Progenitor cell of endocrine pancreas (in vitro differentiated cells): ENCODE measurements around the gene PEX14. TPM values are rescaled to one million over a fixed set of nuclear protein-coding genes. Genes with fewer than 3 reads are reported as not detected.

ENCODE experiments used
- DNase-seq: peaks from one replicate; pipeline ENCODE4 v3.0.0; 2021; ENCODE audit warnings: low spot score; ENCODE audit not compliant: unreplicated experiment
- H3K27ac Mint-ChIP-seq: 2 replicates; pipeline ENCODE4 v1.8.0; 2021; ENCODE audit warnings: mild to moderate bottlenecking, moderate library complexity, mixed read lengths
- H3K27me3 Mint-ChIP-seq: 2 replicates; pipeline ENCODE4 v1.8.0; 2021; ENCODE audit warnings: mixed read lengths
- H3K36me3 Mint-ChIP-seq: 2 replicates; pipeline ENCODE4 v1.8.0; 2022; ENCODE audit warnings: mixed read lengths; ENCODE audit not compliant: insufficient read depth
- H3K4me1 Mint-ChIP-seq: 2 replicates; pipeline ENCODE4 v1.8.0; 2021; ENCODE audit warnings: low read depth, mixed read lengths
- H3K4me3 Mint-ChIP-seq: 2 replicates; pipeline ENCODE4 v1.8.0; 2021; ENCODE audit warnings: low read depth, mild to moderate bottlenecking, moderate library complexity, mixed read lengths
- H3K9me3 Mint-ChIP-seq: 2 replicates; pipeline ENCODE4 v1.8.0; 2021; ENCODE audit warnings: low read depth, mixed read lengths
- total RNA-seq: library from RNA; stranded (reverse); gene quantifications from 2 replicates; pipeline ENCODE4 v1.2.1, GENCODE V29; 2021
- TF ChIP-seq, protein P1 (sequence below): fragments of 200-600 bp; sonication (generic); IDR thresholded peaks from one replicate; pipeline ENCODE4 v1.5.0; 2021; ENCODE audit warnings: antibody characterized with exemption, mild to moderate bottlenecking; ENCODE audit not compliant: unreplicated experiment

PEX14 gene
- total RNA-seq, 1 donor from 2014 or later, result 27.8 TPM

- Mint-ChIP-seq H3K9me3 (no peaks in the 10 kb centered on the region), H3K27me3 (no peaks in the 10 kb centered on the region), H3K36me3 (no peaks in the 10 kb centered on the region), H3K27ac (no peak overlapping the region), H3K4me1 (peaks cover 24% of the 10 kb centered on the region), H3K4me3 (no peak overlapping the region)
- TF ChIP-seq, protein P1, sequence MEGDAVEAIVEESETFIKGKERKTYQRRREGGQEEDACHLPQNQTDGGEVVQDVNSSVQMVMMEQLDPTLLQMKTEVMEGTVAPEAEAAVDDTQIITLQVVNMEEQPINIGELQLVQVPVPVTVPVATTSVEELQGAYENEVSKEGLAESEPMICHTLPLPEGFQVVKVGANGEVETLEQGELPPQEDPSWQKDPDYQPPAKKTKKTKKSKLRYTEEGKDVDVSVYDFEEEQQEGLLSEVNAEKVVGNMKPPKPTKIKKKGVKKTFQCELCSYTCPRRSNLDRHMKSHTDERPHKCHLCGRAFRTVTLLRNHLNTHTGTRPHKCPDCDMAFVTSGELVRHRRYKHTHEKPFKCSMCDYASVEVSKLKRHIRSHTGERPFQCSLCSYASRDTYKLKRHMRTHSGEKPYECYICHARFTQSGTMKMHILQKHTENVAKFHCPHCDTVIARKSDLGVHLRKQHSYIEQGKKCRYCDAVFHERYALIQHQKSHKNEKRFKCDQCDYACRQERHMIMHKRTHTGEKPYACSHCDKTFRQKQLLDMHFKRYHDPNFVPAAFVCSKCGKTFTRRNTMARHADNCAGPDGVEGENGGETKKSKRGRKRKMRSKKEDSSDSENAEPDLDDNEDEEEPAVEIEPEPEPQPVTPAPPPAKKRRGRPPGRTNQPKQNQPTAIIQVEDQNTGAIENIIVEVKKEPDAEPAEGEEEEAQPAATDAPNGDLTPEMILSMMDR, result peak; percentile 90
- DNase-seq, result peak; percentile 30
Measured at GRCh38 chr1:10507111-10507879, 32.5 kb downstream of the PEX14 start.

GRCh38 chr1:10508511-10508951 is 33.8 kb downstream of the PEX14 start:
- H3K9me3 Mint-ChIP-seq, result no peaks in the 10 kb centered on the region
- DNase-seq, result no peak
- H3K4me3 Mint-ChIP-seq, result no peak overlapping the region
- TF ChIP-seq, protein P1, result no peak
- H3K36me3 Mint-ChIP-seq, result no peaks in the 10 kb centered on the region
- no peaks in the 10 kb centered on the region for H3K27me3 Mint-ChIP-seq
- peak overlapping the region; percentile 39 for H3K27ac Mint-ChIP-seq
- peaks cover 27% of the 10 kb centered on the region for H3K4me1 Mint-ChIP-seq

GRCh38 chr1:10509809-10510509 is 35.2 kb downstream of the PEX14 start:
- Mint-ChIP-seq H3K4me1 (peaks cover 27% of the 10 kb centered on the region), H3K9me3 (no peaks in the 10 kb centered on the region), H3K36me3 (no peaks in the 10 kb centered on the region), H3K27me3 (no peaks in the 10 kb centered on the region), H3K27ac (no peak overlapping the region), H3K4me3 (no peak overlapping the region)
- TF ChIP-seq, protein P1, result no peak
- DNase-seq, result no peak

GRCh38 chr1:10510520-10511493 is 36.1 kb downstream of the PEX14 start:
- no peaks in the 10 kb centered on the region for H3K9me3 Mint-ChIP-seq
- H3K4me1 Mint-ChIP-seq, result peaks cover 30% of the 10 kb centered on the region
- H3K4me3 Mint-ChIP-seq, result no peak overlapping the region
- H3K27me3 Mint-ChIP-seq, result peaks cover 3% of the 10 kb centered on the region
- no peak for DNase-seq
- H3K36me3 Mint-ChIP-seq, result no peaks in the 10 kb centered on the region
- TF ChIP-seq, protein P1, result no peak
- H3K27ac Mint-ChIP-seq, result no peak overlapping the region

DNA sequence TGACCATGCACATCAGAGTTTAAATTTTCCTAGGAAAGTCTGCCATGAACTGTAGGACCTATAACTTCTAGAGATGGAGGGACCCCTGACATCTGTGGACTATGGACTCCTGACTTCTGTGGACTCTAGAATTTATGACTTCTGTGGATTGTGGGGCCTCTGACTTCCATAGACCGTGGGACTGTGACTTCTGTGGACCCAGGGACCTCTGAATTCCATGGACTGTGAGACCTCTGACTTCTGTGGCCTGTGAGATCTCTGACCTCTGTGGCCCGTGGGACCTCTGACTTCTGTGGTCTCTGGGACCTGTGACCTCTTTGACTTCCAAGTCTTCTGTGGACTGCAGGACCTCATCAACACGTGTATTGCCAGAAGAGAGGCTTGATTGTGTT is 36.7 kb downstream of the PEX14 start:
- peaks cover 36% of the 10 kb centered on the region for H3K4me1 Mint-ChIP-seq
- H3K36me3 Mint-ChIP-seq, result no peaks in the 10 kb centered on the region

More for the DNA sequence above, 36.7 kb downstream of the PEX14 start:
- no peak for DNase-seq
- H3K27me3 Mint-ChIP-seq, result peaks cover 6% of the 10 kb centered on the region
- H3K9me3 Mint-ChIP-seq, result no peaks in the 10 kb centered on the region
- no peak overlapping the region for H3K27ac Mint-ChIP-seq
- H3K4me3 Mint-ChIP-seq, result no peak overlapping the region
- TF ChIP-seq, protein P1, result no peak
